ENCODE measurements around the gene ARHGAP22. TPM values are rescaled to one million over a fixed set of nuclear protein-coding genes. Genes with fewer than 3 reads are reported as not detected.

Gene ARHGAP22
- total RNA-seq, 4 donors from 2014 or later, result 0.59 to 2.1 (median 1.2) TPM

GRCh38 chr10:48613016-48613415 lies 8.1 kb upstream of the ARHGAP22 start:
- Histone ChIP-seq H3K36me3 (no peaks in the 10 kb centered on the region), H3K4me1 (no peaks in the 10 kb centered on the region), H3K27ac (no peak overlapping the region), H3K9me3 (no peaks in the 10 kb centered on the region), H3K27me3 (peaks cover 0 to 10% (median 0%) of the 10 kb centered on the region in 4 donors), H3K4me3 (no peak overlapping the region)
- TF ChIP-seq CTCF (IDR thresholded peaks at IDR 0.05) (no peak), POLR2A (IDR thresholded peaks at IDR 0.05) (no peak)
- intact Hi-C loops (cut with DNase I), result no loop called here
- 91 to 100% methylated on average over 2 of the region's 2 CpGs for WGBS, 2 donors
- DNase-seq, result no peak

DNA sequence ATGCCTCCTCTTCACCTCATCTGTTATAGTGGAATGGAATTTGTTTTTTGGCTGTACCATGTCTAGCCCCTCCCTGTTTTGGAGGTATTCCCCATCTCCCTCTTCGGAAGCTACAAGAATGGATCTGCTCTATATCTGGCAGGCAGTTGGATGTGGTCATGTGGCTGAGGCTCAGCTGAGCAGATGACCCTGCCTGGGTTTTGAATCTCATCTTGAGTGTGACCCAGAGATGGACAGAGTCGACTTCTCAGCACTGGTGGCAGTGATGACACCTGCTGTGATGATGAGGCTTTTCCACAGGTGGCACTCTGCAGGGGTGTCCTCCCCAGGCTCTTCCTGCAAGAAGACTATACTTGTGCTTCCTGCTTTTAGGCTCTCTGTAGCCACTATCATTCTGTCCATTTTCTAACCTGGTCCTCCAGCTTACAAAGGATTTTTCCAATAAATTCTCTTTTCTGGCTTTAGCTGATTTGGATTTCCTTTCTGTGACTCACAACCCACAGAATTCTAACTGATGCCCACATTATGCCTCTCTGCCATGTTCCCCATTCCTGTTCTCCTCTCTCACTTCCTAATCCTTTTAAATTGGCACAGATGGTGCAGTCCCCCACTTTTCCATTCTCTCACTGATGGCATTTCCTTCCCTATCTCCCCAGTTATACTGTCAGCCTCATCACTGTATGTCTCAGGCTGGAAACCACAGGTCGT lies 7.5 kb upstream of the ARHGAP22 start:
- 64 to 71% methylated on average over 3 of the region's 3 CpGs for WGBS, 2 donors

GRCh38 chr10:48611133-48611532 lies 6.3 kb upstream of the ARHGAP22 start:
- peaks cover 0 to 24% (median 0%) of the 10 kb centered on the region in 4 donors for H3K27me3 ChIP-seq
- no peaks in the 10 kb centered on the region for H3K36me3 ChIP-seq
- intact Hi-C loops (cut with DNase I), result no loop called here
- no peak for DNase-seq
- WGBS, 2 donors, result 70 to 100% methylated on average over 2 to 3 of the region's 4 CpGs
- no peaks in the 10 kb centered on the region for H3K9me3 ChIP-seq
- peaks cover 0 to 14% (median 0%) of the 10 kb centered on the region in 3 donors for H3K4me1 ChIP-seq
- no peak overlapping the region for H3K4me3 ChIP-seq
- no peak for TF ChIP-seq POLR2A (IDR thresholded peaks at IDR 0.05)
- TF ChIP-seq CTCF (IDR thresholded peaks at IDR 0.05), result no peak
- no peak overlapping the region for H3K27ac ChIP-seq

More for the DNA sequence above, 7.5 kb upstream of the ARHGAP22 start:
- Histone ChIP-seq H3K27me3 (peaks cover 0 to 11% (median 0%) of the 10 kb centered on the region in 4 donors), H3K4me3 (no peak overlapping the region), H3K9me3 (no peaks in the 10 kb centered on the region), H3K36me3 (no peaks in the 10 kb centered on the region), H3K27ac (no peak overlapping the region), H3K4me1 (peaks cover 0 to 3% (median 0%) of the 10 kb centered on the region in 3 donors)
- no peak for TF ChIP-seq POLR2A (IDR thresholded peaks at IDR 0.05)
- TF ChIP-seq CTCF (IDR thresholded peaks at IDR 0.05), result no peak
- intact Hi-C loops (cut with DNase I), result no loop called here
- no peak for DNase-seq

DNA sequence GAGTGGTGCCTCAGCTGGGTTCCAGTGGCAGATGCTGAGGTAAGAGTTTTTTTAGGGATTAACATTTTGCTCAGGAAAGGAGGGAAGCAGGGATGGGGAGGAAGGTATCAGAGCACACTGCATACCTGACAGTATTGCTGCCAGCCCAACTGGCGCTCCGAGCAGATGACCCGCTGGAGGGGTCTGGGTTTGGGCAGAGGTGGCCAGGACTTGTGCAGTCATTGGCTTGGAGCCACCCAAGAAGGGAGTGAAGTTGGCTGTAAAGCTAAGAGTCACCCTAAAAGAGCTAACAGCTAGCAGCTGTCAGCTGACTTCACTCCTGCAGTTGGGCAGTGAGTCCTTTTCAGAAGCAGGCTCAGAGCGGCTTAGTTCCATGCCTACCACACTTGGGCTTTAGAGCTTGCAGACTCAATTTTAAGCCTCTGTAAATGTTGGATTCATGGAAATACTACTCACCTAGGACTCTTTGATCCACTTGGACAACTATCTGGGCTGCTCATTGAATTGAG lies 5.8 kb upstream of the ARHGAP22 start:
- H3K27me3 ChIP-seq, result peaks cover 0 to 29% (median 0%) of the 10 kb centered on the region in 4 donors
- no peaks in the 10 kb centered on the region for H3K36me3 ChIP-seq
- intact Hi-C loops (cut with DNase I), result no loop called here
- TF ChIP-seq CTCF (IDR thresholded peaks at IDR 0.05) (no peak), POLR2A (IDR thresholded peaks at IDR 0.05) (no peak)
- no peak overlapping the region for H3K27ac ChIP-seq
- H3K9me3 ChIP-seq, result no peaks in the 10 kb centered on the region
- 83 to 97% methylated on average over 4 of the region's 4 CpGs for WGBS, 2 donors
- peaks cover 0 to 14% (median 0%) of the 10 kb centered on the region in 3 donors for H3K4me1 ChIP-seq
- no peak overlapping the region for H3K4me3 ChIP-seq
- no peak for DNase-seq

GRCh38 chr10:48609899-48610584 lies 5.2 kb upstream of the ARHGAP22 start:
- TF ChIP-seq POLR2A (IDR thresholded peaks at IDR 0.05), result no peak
- no peak for TF ChIP-seq CTCF (IDR thresholded peaks at IDR 0.05)
- intact Hi-C loops (cut with DNase I), result no loop called here
- no peak for DNase-seq

More at GRCh38 chr10:48609899-48610584, 5.2 kb upstream of the ARHGAP22 start:
- H3K36me3 ChIP-seq, result no peaks in the 10 kb centered on the region
- no peaks in the 10 kb centered on the region for H3K9me3 ChIP-seq
- peaks cover 2 to 19% (median 2%) of the 10 kb centered on the region in 3 donors for H3K4me1 ChIP-seq
- H3K27me3 ChIP-seq, result peaks cover 0 to 35% (median 0%) of the 10 kb centered on the region in 4 donors
- no peak overlapping the region for H3K4me3 ChIP-seq
- 72 to 88% methylated on average over 3 to 4 of the region's 4 CpGs for WGBS, 2 donors
- H3K27ac ChIP-seq, result no peak overlapping the region
